ENCODE measurements around the gene CSMD2.

The CSMD2 gene

GRCh38 chr1:33468011-33468410 is 697.0 kb downstream of the CSMD2 start:
- no peak for DNase-seq

GRCh38 chr1:33466159-33466558 is 698.9 kb downstream of the CSMD2 start:
- DNase-seq = no peak

DNA sequence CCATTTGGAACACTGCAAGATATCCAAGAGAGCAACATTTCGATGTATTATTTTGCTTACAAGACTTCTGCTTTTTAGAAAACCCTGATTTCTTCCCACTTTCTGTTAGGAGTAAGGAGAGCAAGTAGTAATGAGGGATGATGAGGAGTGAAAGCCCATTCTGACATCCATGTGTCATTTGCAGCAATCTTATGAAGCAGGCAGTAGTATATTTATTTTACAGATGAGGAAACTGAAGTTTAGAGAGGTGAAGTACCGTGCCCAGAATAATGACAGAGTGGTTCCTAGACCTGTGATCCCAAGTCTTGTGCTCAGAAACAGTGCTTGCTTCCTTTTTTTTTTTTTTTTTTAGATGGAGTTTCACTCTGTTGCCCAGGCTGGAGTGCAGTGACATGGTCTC is 699.7 kb downstream of the CSMD2 start:
- no peak for DNase-seq

DNA sequence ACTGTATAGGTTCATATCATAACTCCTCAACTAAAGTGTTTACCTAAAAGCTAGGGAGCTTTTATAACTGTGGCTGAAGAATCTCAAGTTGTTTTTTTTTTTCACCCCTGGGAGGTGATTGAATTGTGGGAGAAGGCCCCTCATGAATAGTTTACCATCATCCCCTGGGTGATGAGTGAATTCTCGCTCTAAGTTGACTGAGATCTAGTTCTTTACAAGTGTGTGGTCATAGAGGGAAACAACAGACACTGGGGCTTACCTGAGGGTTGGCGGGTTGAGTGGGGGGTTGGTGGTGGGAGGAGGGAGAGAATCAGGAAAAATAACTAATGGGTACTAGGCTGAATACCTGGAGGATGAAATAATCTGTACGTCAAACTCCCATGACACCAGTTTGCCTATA is 700.5 kb downstream of the CSMD2 start:
- no peak for DNase-seq

All from NCI-H446 (cell line).